ENCODE measurements around the gene CREB5.

DNA sequence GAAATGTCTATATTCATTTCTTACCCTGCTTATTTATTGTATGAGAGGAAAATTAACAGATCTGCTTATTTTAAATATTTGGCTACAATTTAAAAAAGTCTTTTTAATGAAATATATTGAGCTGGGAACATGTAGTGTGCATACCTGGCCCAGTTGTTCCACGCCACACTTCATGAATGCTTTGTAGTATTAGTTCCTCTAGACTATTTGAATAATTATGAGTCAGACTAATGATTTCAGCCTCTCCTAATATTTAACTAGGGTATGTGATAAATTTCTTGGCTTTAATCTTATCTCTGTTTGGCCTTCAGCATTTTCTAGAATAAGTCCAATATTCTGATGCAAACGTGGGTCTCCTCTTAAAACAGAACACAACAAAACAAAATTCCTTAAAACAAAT is 226.6 kb downstream of the CREB5 start:
- TF ChIP-seq CTCF (IDR thresholded peaks at IDR 0.05) = no peak
- no peak for TF ChIP-seq POLR2A (IDR thresholded peaks at IDR 0.05)
